A549 (cell line): Measurements from ENCODE around the gene TCP11L1. TPM values are rescaled to one million over a fixed set of nuclear protein-coding genes. Genes with fewer than 3 reads are reported as not detected.

Experiments
- ATAC-seq, 2 experiments: fragments of 200-7000 bp in 1 of 2; fragments of >200 bp in 1 of 2; cut with Nextera tagmentation in 1 of 2; cut with Tn5 transposase in 1 of 2; 3 replicates each; pipeline versions ENCODE4 v1.8.0 to v1.9.1; 2018 to 2020; ENCODE audit warnings: mild to moderate bottlenecking in 1 of 2, moderate library complexity in 1 of 2
- CTCF ChIA-PET: fragments of 300-600 bp; sonication (Branson Sonifier 250); formaldehyde crosslinking; extraction: SDS; loops from one replicate; lab custom pipeline; 2021; ENCODE audit warnings: antibody characterized with exemption, inconsistent platforms; lab: Yijun Ruan, JAX
- POLR2A ChIA-PET: fragments of 350-600 bp; formaldehyde crosslinking; extraction: SDS; loops from one replicate; lab custom pipeline; 2021; ENCODE audit warnings: antibody characterized with exemption, inconsistent platforms; lab: Yijun Ruan, JAX
- DNase-seq, 2 experiments: peaks; one replicate each; pipeline versions ENCODE4 v3.0.0 to v3.0.0-alpha.2; 2011 to 2016; ENCODE audit warnings: low read depth in 1 of 2, low spot score in 1 of 2
- FAIRE-seq: peaks from 2 replicates; lab custom pipeline; 2011; peaks lifted over from hg19 to GRCh38; lab: Jason Lieb, UNC
- H3K27ac ChIP-seq, 2 experiments: fragments of >200 bp; sonication (Bioruptor Twin); formaldehyde crosslinking; 3 replicates each; pipeline ENCODE4 v1.5.1; 2016 to 2017
- H3K4me1 ChIP-seq: fragments of >200 bp; sonication (Bioruptor Twin); formaldehyde crosslinking; 3 replicates; pipeline ENCODE4 v1.6.1; 2016
- H3K4me2 ChIP-seq: fragments of >200 bp; sonication (Bioruptor Twin); formaldehyde crosslinking; 3 replicates; pipeline ENCODE4 v1.6.1; 2016
- H3K4me3 ChIP-seq: fragments of >200 bp; sonication (Bioruptor Twin); formaldehyde crosslinking; 3 replicates; pipeline ENCODE4 v1.5.1; 2016
- H3K9me3 ChIP-seq: fragments of >200 bp; sonication (Bioruptor Twin); formaldehyde crosslinking; 3 replicates; pipeline ENCODE4 v1.6.1; 2016
- CEBPB ChIP-seq, 2 experiments: fragments of >200 bp in 1 of 2; sonication (Bioruptor Twin) in 1 of 2; formaldehyde crosslinking in 1 of 2; IDR thresholded peaks; 2 replicates each; pipeline ENCODE4 v1.6.1; 2012 to 2016
- CHD2 ChIP-seq: fragments of 150-350 bp; IDR thresholded peaks from 2 replicates; pipeline ENCODE4 v1.6.1; 2014; ENCODE audit warnings: low read length; ENCODE audit not compliant: partially characterized antibody
- EP300 ChIP-seq, 2 experiments: fragments of >200 bp; sonication (Bioruptor Twin); formaldehyde crosslinking; IDR thresholded peaks; 2 replicates in 1 of 2; 3 replicates in 1 of 2; pipeline ENCODE4 v1.6.1; 2016 to 2017
- FOSB ChIP-seq: fragments of 250-450 bp; sonication (Bioruptor Pico); IDR thresholded peaks from 2 replicates; pipeline ENCODE4 v1.5.0; 2020; ENCODE audit warnings: mild to moderate bottlenecking, moderate library complexity
- FOXS1 ChIP-seq: fragments of 250-450 bp; sonication (Bioruptor Pico); IDR thresholded peaks from 2 replicates; pipeline ENCODE4 v1.5.0; 2020; ENCODE audit warnings: mild to moderate bottlenecking, moderate library complexity
- HMGXB4 ChIP-seq: fragments of 250-450 bp; sonication (Bioruptor Pico); IDR thresholded peaks from 2 replicates; pipeline ENCODE4 v1.5.0; 2021; ENCODE audit warnings: mild to moderate bottlenecking, moderate library complexity, borderline replicate concordance
- HOXA7 ChIP-seq: fragments of 250-450 bp; sonication (Bioruptor Pico); IDR thresholded peaks from 2 replicates; pipeline ENCODE4 v1.5.0; 2020; ENCODE audit warnings: mild to moderate bottlenecking, moderate library complexity
- KDM5A ChIP-seq: fragments of 200-600 bp; sonication (generic); IDR thresholded peaks from 2 replicates; pipeline ENCODE4 v1.6.1; 2016; ENCODE audit warnings: antibody characterized with exemption, mild to moderate bottlenecking
- MAZ ChIP-seq: fragments of 150-350 bp; IDR thresholded peaks from 2 replicates; pipeline ENCODE4 v1.6.1; 2014; ENCODE audit warnings: antibody characterized with exemption, low read depth, low read length, borderline replicate concordance
- MYC ChIP-seq: IDR thresholded peaks from 2 replicates; pipeline ENCODE4 v1.6.1; 2012; ENCODE audit warnings: mild to moderate bottlenecking, inconsistent platforms, low read length, improper control_type of control experiment, borderline replicate concordance
- NPAS2 ChIP-seq: fragments of 250-450 bp; sonication (Bioruptor Pico); IDR thresholded peaks from 2 replicates; pipeline ENCODE4 v1.8.0; 2022; ENCODE audit warnings: mild to moderate bottlenecking, moderate library complexity, borderline replicate concordance
- NR3C1 ChIP-seq: fragments of >200 bp; sonication (Bioruptor Twin); formaldehyde crosslinking; IDR thresholded peaks from 3 replicates; pipeline ENCODE4 v1.6.1; 2017
- POLR2AphosphoS2 ChIP-seq: conservative IDR thresholded peaks from 2 replicates; pipeline ENCODE4 v1.6.1; 2012; ENCODE audit warnings: low read length, improper control_type of control experiment, inconsistent platforms
- RCOR1 ChIP-seq: fragments of 150-350 bp; IDR thresholded peaks from 2 replicates; pipeline ENCODE4 v1.6.1; 2014; ENCODE audit warnings: antibody characterized with exemption, low read length, low read depth
- RNF2 ChIP-seq: fragments of 200-600 bp; sonication (generic); IDR thresholded peaks from 2 replicates; pipeline ENCODE4 v1.6.1; 2016; ENCODE audit warnings: low read depth, mild to moderate bottlenecking, antibody characterized with exemption, moderate library complexity, borderline replicate concordance
- ZSCAN20 ChIP-seq: fragments of 250-450 bp; sonication (Bioruptor Pico); IDR thresholded peaks from 2 replicates; pipeline ENCODE4 v1.8.0; 2022; ENCODE audit warnings: mild to moderate bottlenecking, moderate library complexity
- WGBS: methylation state at CpG from one replicate; pipeline ENCODE4 v1.1.6; 2017; ENCODE audit errors: missing lambda C conversion rate; 5-methylcytosine and 5-hydroxymethylcytosine counted together
- polyA plus RNA-seq, 4 experiments: library from polyadenylated mRNA; depleted of rRNA in 3 of 4; stranded (reverse); fragments of >200 nt; fragmentation: RNase III in 1 of 4; extraction: RNeasy Plus Mini Kit Qiagen cat#74134 plus additional on column Dnase treatment in 1 of 4; gene quantifications; 2 replicates in 3 of 4; 3 replicates in 1 of 4; pipeline ENCODE4 v1.2.3, GENCODE V29; 2011 to 2017
- TF ChIP-seq, protein P1 (sequence below): fragments of 200-600 bp; sonication (generic); IDR thresholded peaks from 2 replicates; pipeline ENCODE4 v1.6.1; 2016; ENCODE audit warnings: antibody characterized with exemption, mild to moderate bottlenecking, moderate library complexity
- TF ChIP-seq, protein P2 (sequence below): fragments of >200 bp; sonication (Bioruptor Twin); formaldehyde crosslinking; IDR thresholded peaks from 2 replicates; pipeline ENCODE4 v1.6.1; 2016
- TF ChIP-seq, protein P3 (sequence below): fragments of 250-450 bp; sonication (Bioruptor Pico); IDR thresholded peaks from 2 replicates; pipeline ENCODE4 v1.5.0; 2020; ENCODE audit warnings: low read depth, mild to moderate bottlenecking, moderate library complexity
- TF ChIP-seq, protein P4 (sequence below): fragments of 150-350 bp; IDR thresholded peaks from 2 replicates; pipeline ENCODE4 v1.6.1; 2014; ENCODE audit warnings: low read depth, mild to moderate bottlenecking, low read length

Gene TCP11L1
- polyA plus RNA-seq, 2 of the 4 experiments (the other 2 are of a cell fraction) = 30.3 to 42.1 TPM

- 73% methylated on average over 3 of the region's 3 CpGs for WGBS
- FAIRE-seq = no peak
- no peaks in the 10 kb centered on the region for H3K9me3 ChIP-seq
- no peak for TF ChIP-seq POLR2AphosphoS2
- no peak for TF ChIP-seq RCOR1
- TF ChIP-seq, protein P1, sequence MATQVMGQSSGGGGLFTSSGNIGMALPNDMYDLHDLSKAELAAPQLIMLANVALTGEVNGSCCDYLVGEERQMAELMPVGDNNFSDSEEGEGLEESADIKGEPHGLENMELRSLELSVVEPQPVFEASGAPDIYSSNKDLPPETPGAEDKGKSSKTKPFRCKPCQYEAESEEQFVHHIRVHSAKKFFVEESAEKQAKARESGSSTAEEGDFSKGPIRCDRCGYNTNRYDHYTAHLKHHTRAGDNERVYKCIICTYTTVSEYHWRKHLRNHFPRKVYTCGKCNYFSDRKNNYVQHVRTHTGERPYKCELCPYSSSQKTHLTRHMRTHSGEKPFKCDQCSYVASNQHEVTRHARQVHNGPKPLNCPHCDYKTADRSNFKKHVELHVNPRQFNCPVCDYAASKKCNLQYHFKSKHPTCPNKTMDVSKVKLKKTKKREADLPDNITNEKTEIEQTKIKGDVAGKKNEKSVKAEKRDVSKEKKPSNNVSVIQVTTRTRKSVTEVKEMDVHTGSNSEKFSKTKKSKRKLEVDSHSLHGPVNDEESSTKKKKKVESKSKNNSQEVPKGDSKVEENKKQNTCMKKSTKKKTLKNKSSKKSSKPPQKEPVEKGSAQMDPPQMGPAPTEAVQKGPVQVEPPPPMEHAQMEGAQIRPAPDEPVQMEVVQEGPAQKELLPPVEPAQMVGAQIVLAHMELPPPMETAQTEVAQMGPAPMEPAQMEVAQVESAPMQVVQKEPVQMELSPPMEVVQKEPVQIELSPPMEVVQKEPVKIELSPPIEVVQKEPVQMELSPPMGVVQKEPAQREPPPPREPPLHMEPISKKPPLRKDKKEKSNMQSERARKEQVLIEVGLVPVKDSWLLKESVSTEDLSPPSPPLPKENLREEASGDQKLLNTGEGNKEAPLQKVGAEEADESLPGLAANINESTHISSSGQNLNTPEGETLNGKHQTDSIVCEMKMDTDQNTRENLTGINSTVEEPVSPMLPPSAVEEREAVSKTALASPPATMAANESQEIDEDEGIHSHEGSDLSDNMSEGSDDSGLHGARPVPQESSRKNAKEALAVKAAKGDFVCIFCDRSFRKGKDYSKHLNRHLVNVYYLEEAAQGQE = no peak
- TF ChIP-seq HOXA7 (CRISPR knock-in tag) = no peak
- no peak for TF ChIP-seq NPAS2 (CRISPR knock-in tag)
- TF ChIP-seq, protein P2, sequence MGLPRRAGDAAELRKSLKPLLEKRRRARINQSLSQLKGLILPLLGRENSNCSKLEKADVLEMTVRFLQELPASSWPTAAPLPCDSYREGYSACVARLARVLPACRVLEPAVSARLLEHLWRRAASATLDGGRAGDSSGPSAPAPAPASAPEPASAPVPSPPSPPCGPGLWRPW = no peak
- TF ChIP-seq, protein P3, sequence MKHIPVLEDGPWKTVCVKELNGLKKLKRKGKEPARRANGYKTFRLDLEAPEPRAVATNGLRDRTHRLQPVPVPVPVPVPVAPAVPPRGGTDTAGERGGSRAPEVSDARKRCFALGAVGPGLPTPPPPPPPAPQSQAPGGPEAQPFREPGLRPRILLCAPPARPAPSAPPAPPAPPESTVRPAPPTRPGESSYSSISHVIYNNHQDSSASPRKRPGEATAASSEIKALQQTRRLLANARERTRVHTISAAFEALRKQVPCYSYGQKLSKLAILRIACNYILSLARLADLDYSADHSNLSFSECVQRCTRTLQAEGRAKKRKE (CRISPR knock-in tag) = no peak
- TF ChIP-seq, protein P4, sequence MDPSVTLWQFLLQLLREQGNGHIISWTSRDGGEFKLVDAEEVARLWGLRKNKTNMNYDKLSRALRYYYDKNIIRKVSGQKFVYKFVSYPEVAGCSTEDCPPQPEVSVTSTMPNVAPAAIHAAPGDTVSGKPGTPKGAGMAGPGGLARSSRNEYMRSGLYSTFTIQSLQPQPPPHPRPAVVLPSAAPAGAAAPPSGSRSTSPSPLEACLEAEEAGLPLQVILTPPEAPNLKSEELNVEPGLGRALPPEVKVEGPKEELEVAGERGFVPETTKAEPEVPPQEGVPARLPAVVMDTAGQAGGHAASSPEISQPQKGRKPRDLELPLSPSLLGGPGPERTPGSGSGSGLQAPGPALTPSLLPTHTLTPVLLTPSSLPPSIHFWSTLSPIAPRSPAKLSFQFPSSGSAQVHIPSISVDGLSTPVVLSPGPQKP = no peak
- TF ChIP-seq NR3C1 = no peak
- TF ChIP-seq FOXS1 (CRISPR knock-in tag) = no peak
- no peak for TF ChIP-seq CEBPB (IDR thresholded peaks at IDR 0.05)
- TF ChIP-seq, all 56 proteins: peak for 0
- ChIA-PET CTCF (interaction anchor here (0.6 to 7.8 kb wide), 9 partner anchors 9 to 984 kb away, joined by 3 to 88 read pairs (median 7); partner anchors contain the start of gene TCP11L1), POLR2A (interaction anchor here (0.6 to 4.2 kb wide), 2 partner anchors 24 to 202 kb away, joined by 3 to 34 read pairs; partner anchors contain the start of gene TCP11L1)
- Histone ChIP-seq H3K27ac (peak overlapping the region; percentile 85 to 88), H3K4me1 (peaks cover 68% of the 10 kb centered on the region), H3K4me2 (0 out of 3 replicates have a peak overlapping the region, but pooled peaks have one; percentile 50), H3K4me3 (no peak overlapping the region)
- no peak for ATAC-seq
- DNase-seq = no peak
These were observed 24.0 kb downstream of the TCP11L1 start for GRCh38 chr11:33063326-33063881.

- no peak for FAIRE-seq
- Histone ChIP-seq H3K4me3 (no peak overlapping the region), H3K4me2 (no peak overlapping the region), H3K4me1 (peaks cover 60% of the 10 kb centered on the region), H3K9me3 (no peaks in the 10 kb centered on the region), H3K27ac (peak overlapping the region; percentile 85 to 88)
- no peak for DNase-seq
- POLR2A ChIA-PET = interaction anchor here (4.2 kb wide), 1 partner anchor 25 kb away, joined by 34 read pairs; the partner anchor contains the start of gene TCP11L1
- no peak for ATAC-seq
- CTCF ChIA-PET = interaction anchor here (0.5 to 7.8 kb wide), 17 partner anchors 7 to 985 kb away, joined by 3 to 88 read pairs (median 11); partner anchors contain the start of genes DEPDC7 and TCP11L1
- TF ChIP-seq CHD2 (no peak), MAZ (no peak), RNF2 (no peak), KDM5A (no peak), MYC (no peak), FOXS1 (CRISPR knock-in tag) (no peak), HMGXB4 (CRISPR knock-in tag) (no peak), FOSB (CRISPR knock-in tag) (no peak), ZSCAN20 (no peak), EP300 (IDR thresholded peaks at IDR 0.05) (no peak)
- TF ChIP-seq, all 56 proteins: peak for 0
- 78% methylated on average over 11 of the region's 11 CpGs for WGBS
These were observed 24.9 kb downstream of the TCP11L1 start for GRCh38 chr11:33064033-33064825.
